B cell (primary cell): ENCODE data around the gene NECTIN1. TPM values are rescaled to one million over a fixed set of nuclear protein-coding genes. Genes with fewer than 3 reads are reported as not detected.

ENCODE experiments used
- ATAC-seq: fragments of 200-7000 bp; cut with Tn5 transposase; one replicate; pipeline ENCODE4 v1.10.0; 2021; ENCODE audit warnings: low read depth, mild to moderate bottlenecking, moderate number of reproducible peaks, moderate library complexity
- CTCF ChIA-PET: fragments of 350-600 bp; sonication (Branson Sonifier 250); formaldehyde crosslinking; loops from one replicate; lab custom pipeline; 2021; ENCODE audit warnings: antibody characterized with exemption, inconsistent platforms; lab: Charles Lee
- POLR2A ChIA-PET: fragments of 350-600 bp; sonication (Branson Sonifier 250); formaldehyde crosslinking; loops from one replicate; lab custom pipeline; 2021; ENCODE audit warnings: antibody characterized with exemption; lab: Charles Lee
- DNase-seq: peaks from one replicate; pipeline ENCODE4 v3.0.0; 2013
- H2AFZ ChIP-seq: 2 replicates; pipeline ENCODE4 v1.6.1; 2012; ENCODE audit warnings: mild to moderate bottlenecking, low read depth, low read length; ENCODE audit not compliant: insufficient read depth, poor library complexity, severe bottlenecking
- H3K27ac ChIP-seq, 2 donors: 1 replicate in 1 of 2; 2 replicates in 1 of 2; pipeline ENCODE4 v1.5.1; 2012 to 2013; ENCODE audit warnings: low read length in 2 of 2, mild to moderate bottlenecking in 2 of 2, moderate library complexity in 1 of 2
- H3K27me3 ChIP-seq, 4 experiments: fragments of 200-600 bp in 1 of 4; sonication (generic) in 1 of 4; replicated peaks in 1 of 4; 1 replicate in 2 of 4; 2 replicates in 2 of 4; pipeline versions ENCODE4 v1.6.1 to v1.7.0; 2013 to 2016; ENCODE audit warnings: low read length in 3 of 4, mild to moderate bottlenecking in 2 of 4, mixed read lengths in 1 of 4, moderate library complexity in 1 of 4; ENCODE audit not compliant: insufficient read depth in 4 of 4, control insufficient read depth in 3 of 4; ENCODE audit errors: control extremely low read depth in 1 of 4
- H3K36me3 ChIP-seq, 2 experiments: replicated peaks in 1 of 2; 1 replicate in 1 of 2; 2 replicates in 1 of 2; pipeline versions ENCODE4 v1.6.1 to v1.7.1; 2013; ENCODE audit warnings: low read length in 1 of 2; ENCODE audit not compliant: insufficient read depth in 2 of 2, control insufficient read depth in 1 of 2; ENCODE audit errors: control extremely low read depth in 1 of 2, extremely low read depth in 1 of 2
- H3K4me1 ChIP-seq, 2 donors: fragments of 200-600 bp in 1 of 2; sonication (generic) in 1 of 2; 1 replicate in 1 of 2; 2 replicates in 1 of 2; pipeline versions ENCODE4 v1.5.1 to v1.6.1; 2013 to 2017; ENCODE audit warnings: low read length in 2 of 2; ENCODE audit not compliant: control insufficient read depth in 2 of 2, insufficient read depth in 2 of 2
- H3K4me2 ChIP-seq: replicated peaks from 2 replicates; pipeline ENCODE3; 2012; ENCODE audit warnings: mild to moderate bottlenecking, low read depth, low read length; ENCODE audit not compliant: poor library complexity, severe bottlenecking
- H3K4me3 ChIP-seq, 5 experiments: fragments of 200-600 bp in 1 of 5; sonication (generic) in 1 of 5; 1 replicate in 3 of 5; 2 replicates in 2 of 5; pipeline versions ENCODE4 v1.5.1 to v1.7.0; 2011 to 2016; ENCODE audit warnings: low read length in 4 of 5, mild to moderate bottlenecking in 4 of 5, low read depth in 2 of 5, control low read depth in 1 of 5, moderate library complexity in 1 of 5; ENCODE audit not compliant: insufficient read depth in 1 of 5; ENCODE audit errors: control extremely low read depth in 1 of 5, extremely low read depth in 1 of 5
- H3K79me2 ChIP-seq: fragments of 200-600 bp; sonication (generic); one replicate; pipeline ENCODE4 v1.6.0; 2016; ENCODE audit warnings: low read length; ENCODE audit not compliant: control insufficient read depth, insufficient read depth
- H3K9ac ChIP-seq: fragments of 200-600 bp; sonication (generic); 2 replicates; pipeline ENCODE4 v1.6.1; 2017; ENCODE audit warnings: mild to moderate bottlenecking, low read length, moderate library complexity
- H3K9me3 ChIP-seq, 3 donors: one replicate each; pipeline versions ENCODE4 v1.6.1 to v1.7.1; 2013; ENCODE audit warnings: low read length in 2 of 3; ENCODE audit not compliant: control insufficient read depth in 2 of 3, insufficient read depth in 1 of 3; ENCODE audit errors: control extremely low read depth in 1 of 3
- H4K20me1 ChIP-seq: 2 replicates; pipeline ENCODE4 v1.6.0; 2012; ENCODE audit warnings: mild to moderate bottlenecking, low read length; ENCODE audit not compliant: insufficient read depth, control insufficient read depth, poor library complexity, severe bottlenecking
- H3K27ac Mint-ChIP-seq: one replicate; pipeline ENCODE4 v1.8.0; 2021; ENCODE audit warnings: mixed read lengths
- H3K27me3 Mint-ChIP-seq: one replicate; pipeline ENCODE4 v1.8.0; 2021; ENCODE audit warnings: mixed read lengths
- H3K4me1 Mint-ChIP-seq: one replicate; pipeline ENCODE4 v1.8.0; 2021; ENCODE audit warnings: mixed read lengths
- H3K4me3 Mint-ChIP-seq: one replicate; pipeline ENCODE4 v1.8.0; 2021; ENCODE audit warnings: mixed read lengths
- H3K9me3 Mint-ChIP-seq: one replicate; pipeline ENCODE4 v1.8.0; 2022; ENCODE audit warnings: mixed read lengths; ENCODE audit not compliant: insufficient read depth
- CTCF ChIP-seq: fragments of 200-600 bp; IDR thresholded peaks from one replicate; pipeline ENCODE4 v1.8.0; 2022; ENCODE audit warnings: antibody characterized with exemption, mild to moderate bottlenecking
- EZH2 ChIP-seq: IDR thresholded peaks from 2 replicates; pipeline ENCODE4 v1.6.1; 2012; ENCODE audit warnings: borderline replicate concordance, low read depth, mild to moderate bottlenecking, moderate library complexity, low read length; ENCODE audit not compliant: insufficient read depth, poor library complexity, severe bottlenecking
- WGBS: methylation state at CpG from one replicate; pipeline ENCODE4 v1.1.5; 2013; ENCODE audit warnings: missing lambda C conversion rate; ENCODE audit not compliant: insufficient coverage; 5-methylcytosine and 5-hydroxymethylcytosine counted together
- intact Hi-C: fragments of 100-400 bp; cut with micrococcal nuclease; formaldehyde crosslinking; loops from one replicate; pipeline ENCODE4 v1.10.0; 2022
- polyA plus RNA-seq: library from polyadenylated mRNA; depleted of rRNA; stranded (reverse); fragments of >200 nt; gene quantifications from 2 replicates; pipeline ENCODE4 v1.2.3, GENCODE V29; 2012
- total RNA-seq, 2 donors: library from RNA; stranded (reverse); fragments of 120-200 nt in 1 of 2; gene quantifications; 1 replicate in 1 of 2; 2 replicates in 1 of 2; pipeline versions ENCODE4 v1.2.3 to v1.2.4, GENCODE V29; 2013 to 2022

The NECTIN1 gene
- total and polyA plus RNA-seq, 2 donors (not counting 1 experiment from before 2014, with no cell fraction given) = 2.1 to 3.9 TPM

- H3K4me3 Mint-ChIP-seq = no peak overlapping the region
- POLR2A ChIA-PET = no interaction called here
- ATAC-seq = no peak
- H3K4me1 Mint-ChIP-seq = peaks cover 18% of the 10 kb centered on the region
- no peak for DNase-seq
- no peak overlapping the region for H3K27ac Mint-ChIP-seq
- CTCF ChIA-PET = no interaction called here
- TF ChIP-seq CTCF (no peak), EZH2 (no peak)
- Histone ChIP-seq H3K79me2 (no peaks in the 10 kb centered on the region), H3K4me2 (no peak overlapping the region), H3K27ac (no peak overlapping the region), H3K4me1 (peaks cover 14% of the 10 kb centered on the region in 2 donors), H3K27me3 (no peaks in the 10 kb centered on the region), H2AFZ (no peak overlapping the region), H3K36me3 (no peaks in the 10 kb centered on the region), H3K4me3 (no peak overlapping the region), H3K9me3 (peaks cover 0 to 18% (median 0%) of the 10 kb centered on the region in 3 donors), H4K20me1 (no peaks in the 10 kb centered on the region), H3K9ac (no peak overlapping the region)
- H3K27me3 Mint-ChIP-seq = no peaks in the 10 kb centered on the region
- H3K9me3 Mint-ChIP-seq = no peaks in the 10 kb centered on the region
- 95% methylated on average over 20 of the region's 21 CpGs for WGBS
- intact Hi-C loops = no loop called here
Measured at GRCh38 chr11:119678351-119678750, 50.6 kb downstream of the NECTIN1 start.

GRCh38 chr11:119677840-119678239, 51.2 kb downstream of the NECTIN1 start:
- intact Hi-C loops = no loop called here

More at GRCh38 chr11:119677840-119678239, 51.2 kb downstream of the NECTIN1 start:
- no peak overlapping the region for H3K4me2 ChIP-seq
- Mint-ChIP-seq H3K9me3 (no peaks in the 10 kb centered on the region), H3K4me1 (peaks cover 23% of the 10 kb centered on the region), H3K27me3 (no peaks in the 10 kb centered on the region), H3K27ac (no peak overlapping the region), H3K4me3 (no peak overlapping the region)
- no peak overlapping the region for H3K4me3 ChIP-seq
- ChIA-PET CTCF (no interaction called here), POLR2A (no interaction called here)
- peaks cover 19% of the 10 kb centered on the region in 2 donors for H3K4me1 ChIP-seq
- no peaks in the 10 kb centered on the region for H3K27me3 ChIP-seq
- H2AFZ ChIP-seq = no peak overlapping the region
- no peaks in the 10 kb centered on the region for H3K79me2 ChIP-seq
- no peak for ATAC-seq
- H3K36me3 ChIP-seq = no peaks in the 10 kb centered on the region
- over 99% methylated on average over 8 of the region's 9 CpGs for WGBS
- no peak overlapping the region for H3K27ac ChIP-seq
- peaks cover 0 to 18% (median 0%) of the 10 kb centered on the region in 3 donors for H3K9me3 ChIP-seq
- no peak for DNase-seq
- H3K9ac ChIP-seq = no peak overlapping the region
- H4K20me1 ChIP-seq = no peaks in the 10 kb centered on the region
- no peak for TF ChIP-seq CTCF
